Neural progenitor cell (in vitro differentiated cells): ENCODE measurements around the gene ASGR1.

ENCODE experiments used
- EZH2 ChIP-seq: fragments of 200-600 bp; sonication (generic); IDR thresholded peaks from 2 replicates; pipeline ENCODE4 v1.6.1; 2017; ENCODE audit warnings: antibody characterized with exemption, mild to moderate bottlenecking, moderate library complexity
- EZH2phosphoT487 ChIP-seq: fragments of 200-600 bp; sonication (generic); IDR thresholded peaks from 2 replicates; pipeline ENCODE4 v1.6.1; 2017; ENCODE audit warnings: antibody characterized with exemption
- TF ChIP-seq, protein P1 (sequence below): fragments of 200-600 bp; sonication (generic); IDR thresholded peaks from 2 replicates; pipeline ENCODE4 v1.5.1; 2017; ENCODE audit warnings: antibody characterized with exemption, mild to moderate bottlenecking

- TF ChIP-seq, protein P1, sequence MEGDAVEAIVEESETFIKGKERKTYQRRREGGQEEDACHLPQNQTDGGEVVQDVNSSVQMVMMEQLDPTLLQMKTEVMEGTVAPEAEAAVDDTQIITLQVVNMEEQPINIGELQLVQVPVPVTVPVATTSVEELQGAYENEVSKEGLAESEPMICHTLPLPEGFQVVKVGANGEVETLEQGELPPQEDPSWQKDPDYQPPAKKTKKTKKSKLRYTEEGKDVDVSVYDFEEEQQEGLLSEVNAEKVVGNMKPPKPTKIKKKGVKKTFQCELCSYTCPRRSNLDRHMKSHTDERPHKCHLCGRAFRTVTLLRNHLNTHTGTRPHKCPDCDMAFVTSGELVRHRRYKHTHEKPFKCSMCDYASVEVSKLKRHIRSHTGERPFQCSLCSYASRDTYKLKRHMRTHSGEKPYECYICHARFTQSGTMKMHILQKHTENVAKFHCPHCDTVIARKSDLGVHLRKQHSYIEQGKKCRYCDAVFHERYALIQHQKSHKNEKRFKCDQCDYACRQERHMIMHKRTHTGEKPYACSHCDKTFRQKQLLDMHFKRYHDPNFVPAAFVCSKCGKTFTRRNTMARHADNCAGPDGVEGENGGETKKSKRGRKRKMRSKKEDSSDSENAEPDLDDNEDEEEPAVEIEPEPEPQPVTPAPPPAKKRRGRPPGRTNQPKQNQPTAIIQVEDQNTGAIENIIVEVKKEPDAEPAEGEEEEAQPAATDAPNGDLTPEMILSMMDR = peak; percentile 52
- TF ChIP-seq EZH2phosphoT487 (no peak), EZH2 (no peak)
These were observed 45.7 kb downstream of the ASGR1 start for GRCh38 chr17:7133424-7133823.
